Amygdala (tissue), 56 donors: Measurements from ENCODE around the gene PDPN.
"Not testable (repeated sequence)": the region's sequence is repeated elsewhere in the genome, so short reads cannot be mapped to it uniquely, and the experiment has no call there.

Experiments
- DNase-seq, 56 donors: peaks; one replicate each; lab custom pipeline; 2025; lab: John Stamatoyannopoulos, UW

The PDPN gene, protein sequence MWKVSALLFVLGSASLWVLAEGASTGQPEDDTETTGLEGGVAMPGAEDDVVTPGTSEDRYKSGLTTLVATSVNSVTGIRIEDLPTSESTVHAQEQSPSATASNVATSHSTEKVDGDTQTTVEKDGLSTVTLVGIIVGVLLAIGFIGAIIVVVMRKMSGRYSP

DNA sequence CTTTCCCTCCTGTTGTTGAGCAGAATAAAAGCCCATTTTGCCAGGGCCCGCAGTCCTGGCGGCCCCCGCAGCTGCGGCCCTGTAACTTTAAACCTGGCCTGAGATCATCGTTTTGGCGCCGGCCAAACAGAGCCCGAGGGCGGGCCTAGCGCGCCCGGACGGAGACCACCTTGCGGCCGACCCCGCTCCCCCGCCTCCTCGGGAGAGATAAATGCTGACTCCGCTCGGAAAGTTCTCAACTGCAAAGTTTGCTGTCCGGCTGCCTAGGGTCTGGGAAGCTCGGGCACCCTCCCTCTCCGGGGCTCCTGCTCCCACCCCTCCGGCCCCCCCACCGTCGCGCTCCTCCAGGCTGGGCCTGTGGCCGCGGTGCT is at the start of gene PDPN:
Gene PDPN (plus strand): TSS at position 238 of the 371 bp plus-strand sequence. CDS start 202 bp downstream, outside the sequence.
- DNase-seq, result peak in 6 of 56 donors; percentile 15 to 40 (median 34)

DNA sequence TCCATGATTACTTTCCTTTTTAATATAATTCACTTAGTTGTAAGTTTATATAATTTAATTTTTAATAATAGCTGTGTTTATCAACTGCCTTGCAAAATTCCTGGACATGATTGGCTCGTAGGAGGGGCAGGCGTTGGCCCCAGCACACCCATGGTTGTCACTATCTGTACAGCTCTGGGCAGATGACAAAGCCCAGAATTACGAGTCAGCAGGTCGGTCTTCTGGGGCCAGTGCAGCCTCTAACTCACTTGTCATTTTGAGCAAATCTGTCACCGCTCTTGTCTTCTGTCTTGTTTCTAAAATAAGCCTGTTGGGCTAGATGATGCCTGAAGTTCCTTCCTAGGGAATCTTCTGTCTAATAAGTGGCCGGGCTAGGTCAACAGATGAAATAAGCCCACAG is 48.4 kb upstream of the PDPN start:
- DNase-seq, result no peak

DNA sequence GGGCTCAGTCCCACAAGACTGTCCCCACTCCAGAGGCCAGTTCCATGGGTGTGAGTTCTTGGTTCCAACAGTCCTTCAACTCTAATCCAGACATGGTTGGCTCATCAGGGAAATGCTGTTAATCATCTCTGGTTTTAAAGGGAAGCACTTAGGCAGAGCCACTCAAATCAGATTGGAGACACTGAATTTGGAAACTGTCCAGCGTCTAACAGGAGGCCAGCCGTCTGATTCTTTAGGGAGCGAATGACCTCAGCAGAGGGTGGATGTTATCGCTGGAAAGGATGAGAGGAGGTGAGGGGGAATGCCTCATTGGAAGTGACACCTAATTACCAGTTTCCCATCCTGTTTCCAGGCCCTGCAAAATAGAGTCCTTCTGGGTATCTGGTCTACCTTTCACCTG is 47.1 kb upstream of the PDPN start:
- DNase-seq, result no peak

DNA sequence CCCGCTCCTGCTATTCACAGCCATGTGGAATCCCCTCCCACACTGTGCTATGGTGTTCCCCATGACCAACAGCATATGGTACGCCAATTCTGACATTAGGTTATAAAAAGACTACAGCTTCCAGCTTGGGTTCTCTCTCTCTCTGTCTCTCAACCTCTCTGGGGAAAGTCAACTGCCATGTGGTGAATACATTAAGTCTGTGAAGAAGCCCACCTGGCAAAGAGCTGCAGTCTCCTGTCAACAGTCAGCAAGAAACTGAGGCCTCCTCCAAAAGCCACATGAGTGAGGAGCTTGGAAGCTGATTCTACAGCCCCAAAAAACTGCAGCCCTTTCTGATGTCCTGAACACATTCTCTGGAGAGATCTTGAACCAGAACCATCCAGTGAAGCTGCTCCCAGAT is 44.8 kb upstream of the PDPN start:
- DNase-seq, result no peak

DNA sequence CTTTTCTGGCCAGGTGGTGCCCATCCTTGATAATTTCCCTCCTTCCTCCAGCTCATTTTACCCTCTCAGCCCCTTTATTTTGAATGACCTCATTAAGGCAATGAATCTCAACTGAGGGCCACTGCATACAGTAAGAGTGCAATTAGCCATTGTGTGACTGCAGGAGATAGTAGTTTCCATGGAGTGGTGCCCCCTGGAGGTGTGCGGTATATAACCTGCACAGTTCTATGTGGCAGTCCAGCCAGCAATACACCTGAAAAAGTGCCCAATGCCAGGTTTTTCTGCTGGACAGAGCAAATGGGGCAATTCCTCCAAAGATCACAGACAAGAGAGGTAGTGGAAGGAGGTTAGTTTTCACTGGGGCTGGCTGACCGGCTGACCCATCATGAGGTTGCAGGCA is 43.9 kb upstream of the PDPN start:
- no peak for DNase-seq

DNA sequence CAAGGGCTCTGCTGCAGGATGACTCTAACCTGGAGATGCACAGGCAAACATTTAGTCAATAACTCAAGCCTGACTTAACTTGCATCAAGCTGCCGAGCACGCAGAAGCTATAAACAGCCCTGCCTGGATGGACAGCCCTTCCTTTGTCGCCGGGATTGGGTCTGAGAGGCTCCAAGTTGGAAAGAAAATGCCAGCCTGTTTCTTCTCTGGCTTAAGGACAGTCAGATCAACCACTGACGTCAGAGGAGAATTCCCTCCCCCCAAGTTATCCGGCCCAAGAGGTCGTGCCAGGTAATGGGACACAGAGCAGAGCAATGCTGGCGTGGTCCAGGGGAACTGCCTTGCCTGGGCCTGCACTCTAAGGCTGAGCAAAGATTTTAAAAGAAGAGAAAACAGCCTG is 42.8 kb upstream of the PDPN start:
- peak in 29 of 56 donors; percentile 2 to 56 (median 18) for DNase-seq

DNA sequence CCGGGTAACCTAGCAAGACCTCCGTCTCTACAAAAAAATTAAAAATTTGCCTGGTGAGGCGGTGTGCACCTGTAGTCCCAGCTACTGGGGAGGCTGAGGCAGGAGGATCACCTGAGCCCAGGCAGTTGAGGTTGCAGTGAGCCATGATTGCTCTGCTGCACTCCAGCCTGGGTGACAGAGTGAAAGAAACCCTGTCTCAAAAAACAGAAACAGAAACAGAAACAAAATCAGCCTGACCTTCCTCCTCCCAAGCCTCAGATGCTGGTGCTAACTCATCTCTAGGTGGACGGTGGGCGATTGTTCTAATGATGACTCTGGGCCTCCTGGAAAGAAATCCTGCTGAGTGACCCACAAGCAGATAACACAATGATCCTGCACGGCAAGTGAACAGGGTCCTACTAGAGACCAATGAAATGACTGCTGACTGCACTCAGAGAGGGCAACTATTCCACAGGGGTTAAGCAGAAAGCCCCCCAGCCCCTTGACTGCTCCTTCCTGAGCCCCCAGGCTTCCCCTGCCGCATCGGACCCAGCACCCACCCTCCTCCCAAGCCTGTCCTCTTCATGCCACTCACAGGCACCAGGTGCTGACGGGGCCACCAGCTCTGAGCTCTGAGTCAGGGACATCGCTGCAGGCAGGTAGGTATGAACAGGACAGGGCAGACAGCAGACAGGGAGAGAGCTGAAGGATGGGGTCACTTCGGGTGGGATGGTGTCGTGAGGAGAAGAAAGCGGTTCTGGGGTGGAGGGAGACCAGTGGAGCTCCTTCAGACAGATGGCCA is 42.0 kb upstream of the PDPN start:
- DNase-seq, result no peak

DNA sequence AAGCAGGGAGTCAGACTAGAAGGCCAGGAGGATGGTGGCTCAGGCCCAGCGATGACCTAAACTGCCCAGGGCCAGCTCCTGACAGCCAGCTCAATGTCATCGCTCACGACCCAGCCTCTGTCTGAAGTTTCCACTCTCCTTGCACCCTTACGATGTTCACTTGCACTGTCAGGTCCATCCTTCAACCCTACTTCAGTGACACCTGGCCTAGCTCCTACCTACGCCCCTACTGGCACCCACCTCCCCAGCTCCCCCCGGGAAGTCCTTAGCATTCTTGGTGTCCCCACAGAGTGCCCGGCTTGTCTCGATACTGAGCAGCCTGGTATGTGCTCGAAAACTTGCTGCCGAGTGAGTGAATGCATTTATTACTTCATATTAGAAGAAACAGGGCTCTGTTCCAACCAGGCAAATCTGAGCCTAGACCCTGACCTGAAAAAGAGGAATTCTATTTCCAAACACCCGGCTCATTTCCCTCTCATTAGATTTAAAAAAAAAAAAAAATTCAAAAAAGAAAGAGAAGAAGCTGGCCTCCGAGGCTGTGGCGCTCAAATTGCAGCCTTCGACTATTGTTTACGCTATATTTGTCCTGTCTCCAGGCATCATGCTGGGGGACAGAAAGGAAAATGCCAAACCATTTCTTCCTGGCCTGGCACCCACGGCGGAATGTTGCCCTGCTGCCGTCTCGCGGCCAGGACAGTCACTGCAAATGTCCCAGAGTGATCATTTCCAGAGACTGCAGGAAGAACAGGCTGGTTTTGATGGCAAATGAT is 40.0 kb upstream of the PDPN start:
- peak in 48 of 56 donors; percentile 3 to 68 (median 30) for DNase-seq

DNA sequence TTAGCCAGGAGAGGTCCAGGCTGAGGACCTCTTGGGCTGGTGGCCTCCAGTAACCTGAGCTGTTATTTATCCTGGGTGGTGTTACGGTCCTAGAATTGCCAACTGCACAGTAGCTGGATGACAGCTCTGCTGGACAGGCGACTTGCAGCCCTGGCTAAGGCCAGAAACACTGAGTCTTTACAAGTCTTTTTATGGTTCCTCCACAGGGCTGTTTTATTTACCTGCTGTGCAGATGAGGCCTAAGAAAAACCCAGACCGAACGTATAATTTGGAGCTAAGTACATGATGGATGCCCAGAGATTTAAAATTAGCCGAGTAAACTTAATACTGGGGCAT is 39.4 kb upstream of the PDPN start:
- DNase-seq, result no peak

DNA sequence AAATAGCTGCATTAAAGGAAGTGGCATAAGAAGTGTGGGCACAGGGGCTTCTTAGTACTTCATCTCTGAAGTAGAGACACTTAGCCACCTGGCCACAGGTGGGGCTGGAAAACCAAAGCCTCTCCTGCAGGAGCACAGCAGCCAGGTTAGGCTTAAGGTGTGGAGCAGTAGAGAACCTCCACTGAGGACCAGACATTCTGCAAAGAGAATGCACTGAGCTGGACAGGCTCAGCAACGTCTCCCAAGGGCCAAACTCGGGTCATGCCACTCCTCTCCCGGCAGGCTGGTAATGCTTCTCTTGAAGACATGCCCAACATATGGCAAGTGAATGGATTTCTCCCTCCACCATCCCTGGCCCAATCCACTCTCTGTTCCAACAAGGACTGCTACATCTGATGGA is 36.8 kb upstream of the PDPN start:
- no peak for DNase-seq

DNA sequence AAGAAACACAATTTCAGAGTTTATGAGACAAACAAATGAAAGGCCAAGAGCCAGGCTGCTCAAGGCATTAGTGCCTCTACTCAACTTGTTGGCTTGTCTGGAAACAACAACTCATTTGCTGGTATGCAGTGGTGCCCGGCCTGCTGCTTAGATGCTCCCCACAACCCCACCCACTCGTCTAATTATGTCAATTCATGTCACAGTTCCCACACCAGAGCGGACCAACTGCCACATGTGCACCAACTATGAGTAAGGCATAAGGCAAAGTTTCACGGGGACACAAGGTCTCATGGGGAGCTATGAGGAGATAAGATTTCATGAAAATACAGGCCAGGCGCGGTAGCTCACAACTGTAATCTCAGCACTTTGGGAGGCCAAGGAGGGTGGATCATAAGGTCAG is 35.4 kb upstream of the PDPN start:
- DNase-seq, result no peak

DNA sequence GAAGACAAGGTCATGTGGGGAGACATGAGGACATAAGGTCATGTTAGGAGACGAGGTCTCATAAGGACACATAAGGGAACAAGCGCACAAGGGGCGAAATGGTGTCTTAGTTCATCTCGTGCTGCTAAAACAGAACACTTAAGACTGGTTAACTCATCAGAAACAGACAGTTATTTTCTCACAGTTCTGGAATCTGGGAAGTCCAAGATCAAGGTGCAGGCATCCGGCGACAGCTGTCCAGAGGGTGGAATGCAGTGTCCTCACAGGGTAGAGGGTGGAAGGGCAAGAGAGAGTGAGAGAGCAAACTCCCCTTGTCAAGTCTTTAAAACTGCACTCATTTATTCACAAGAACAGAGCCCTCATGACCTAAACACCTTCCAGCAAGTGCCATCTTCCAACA is 34.6 kb upstream of the PDPN start:
- DNase-seq, result no peak

DNA sequence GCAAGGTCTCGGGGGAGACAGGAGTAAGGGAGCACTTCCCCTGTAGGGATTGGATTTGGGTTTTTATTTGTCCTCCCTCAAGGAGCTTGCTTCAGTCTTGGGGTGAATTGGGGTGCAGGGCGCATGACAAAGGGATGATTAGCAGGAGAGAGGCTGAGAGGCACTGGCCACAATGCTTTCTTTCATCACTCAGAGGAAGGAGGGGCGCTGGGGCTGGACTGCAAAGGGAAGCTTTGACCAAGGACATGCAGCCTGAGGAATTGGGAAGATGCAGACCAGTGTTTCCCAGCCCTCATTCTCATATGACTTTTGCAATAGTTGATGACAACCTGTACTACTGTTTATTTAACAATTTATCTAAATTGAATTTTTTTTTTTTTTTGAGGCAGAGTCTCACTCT is 34.1 kb upstream of the PDPN start:
- DNase-seq, result peak in 39 of 56 donors; percentile 1 to 73 (median 30)

DNA sequence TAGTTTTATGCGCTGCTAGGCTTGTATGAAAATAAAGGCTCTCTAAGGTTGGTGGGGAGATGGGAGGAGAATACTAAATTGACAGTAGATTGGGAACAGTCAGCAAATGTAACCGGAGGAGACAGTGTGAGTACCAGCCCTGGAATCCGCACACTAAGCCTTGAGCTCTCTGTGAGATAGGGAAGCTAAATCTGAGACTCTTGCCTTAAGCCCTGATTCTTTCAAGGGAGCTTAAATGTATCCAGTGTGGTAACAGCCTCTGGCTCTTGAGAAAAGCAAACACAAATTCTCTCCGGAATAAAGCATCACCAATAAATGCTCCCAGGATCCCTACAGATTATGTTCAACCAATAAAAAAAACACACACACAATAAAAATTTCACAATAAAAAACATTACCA is 33.0 kb upstream of the PDPN start:
- no peak for DNase-seq

DNA sequence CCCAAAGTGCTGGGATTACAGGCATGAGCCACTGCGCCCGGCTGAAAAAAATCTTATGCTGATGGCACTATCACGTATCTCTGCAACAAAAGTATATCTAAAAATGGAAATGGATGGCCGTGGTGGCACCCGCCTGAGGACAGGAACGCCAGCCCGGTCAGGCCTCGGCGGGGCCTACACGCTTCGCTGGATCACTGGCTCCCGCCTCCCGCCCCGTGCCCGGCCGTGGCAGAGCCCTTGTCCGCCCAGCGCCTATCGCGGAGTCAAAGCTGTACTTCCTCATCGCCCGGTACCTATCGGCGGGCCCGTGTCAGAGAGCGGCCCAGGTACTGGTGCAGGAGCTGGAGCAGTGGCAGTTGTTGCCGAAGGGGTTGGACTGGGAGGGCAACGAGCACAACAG is 28.8 kb upstream of the PDPN start:
- no peak for DNase-seq

DNA sequence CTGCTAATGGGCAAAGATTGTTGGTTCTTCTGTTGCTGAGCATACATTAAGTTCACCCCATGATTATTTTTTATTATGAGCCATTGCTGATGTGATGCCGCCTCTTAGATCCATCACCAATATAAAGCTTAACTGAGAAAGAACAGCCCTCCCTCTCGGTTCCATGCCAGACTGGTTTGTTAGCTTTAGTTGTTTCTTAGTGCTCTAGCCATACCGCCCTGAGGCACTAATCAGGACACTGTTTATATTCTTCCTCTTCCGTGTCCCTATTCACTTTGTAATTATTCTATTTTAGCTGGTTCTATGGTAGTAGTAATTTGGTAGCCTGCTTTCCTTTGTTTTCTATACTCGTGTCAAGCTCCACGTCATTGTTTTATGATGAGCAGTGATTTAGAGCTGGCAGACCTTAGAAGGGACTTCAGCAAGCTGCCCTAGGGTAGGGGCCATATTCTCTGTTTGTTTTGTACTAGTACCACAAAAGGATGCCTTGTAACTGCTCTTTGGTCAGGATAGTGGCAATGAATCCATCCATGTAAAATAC is 27.3 kb upstream of the PDPN start:
- no peak for DNase-seq

DNA sequence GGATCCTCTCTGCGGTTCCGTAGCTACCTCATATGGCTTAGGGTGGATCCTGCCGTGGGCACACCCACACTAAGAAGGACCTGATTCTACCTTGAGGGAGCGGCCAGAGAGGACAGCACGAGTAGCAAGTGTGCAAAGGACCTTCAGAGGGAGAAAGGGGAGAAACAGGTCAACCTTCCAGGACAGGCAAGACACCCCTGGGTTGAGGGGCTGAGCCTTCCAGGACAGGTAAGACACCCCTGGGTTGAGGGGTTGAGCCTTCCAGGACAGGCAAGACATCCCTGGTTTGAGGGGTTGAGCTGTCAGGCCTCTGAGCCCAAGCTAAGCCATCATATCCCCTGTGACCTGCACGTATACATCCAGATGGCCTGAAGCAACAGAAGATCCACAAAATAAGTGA is 23.1 kb upstream of the PDPN start:
- no peak for DNase-seq

DNA sequence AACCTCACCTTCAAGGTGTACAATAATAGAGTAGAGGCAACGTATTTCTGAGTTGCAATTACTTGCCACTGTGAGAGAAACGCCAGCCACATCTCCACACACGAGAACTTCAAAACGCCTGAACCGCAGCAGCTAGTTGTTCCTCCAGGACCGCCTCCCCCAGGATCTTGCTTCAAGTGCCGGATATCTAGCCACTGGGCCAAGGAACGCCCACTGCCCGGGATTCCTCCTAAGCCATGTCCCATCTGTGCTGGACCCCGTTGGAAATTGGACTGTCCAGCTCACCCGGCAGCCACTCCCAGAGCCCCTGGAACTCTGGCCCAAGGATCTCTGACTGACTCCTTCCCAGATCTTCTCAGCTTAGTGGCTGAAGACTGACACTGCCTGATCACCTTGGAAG is 20.7 kb upstream of the PDPN start:
- not testable (repeated sequence) for DNase-seq

DNA sequence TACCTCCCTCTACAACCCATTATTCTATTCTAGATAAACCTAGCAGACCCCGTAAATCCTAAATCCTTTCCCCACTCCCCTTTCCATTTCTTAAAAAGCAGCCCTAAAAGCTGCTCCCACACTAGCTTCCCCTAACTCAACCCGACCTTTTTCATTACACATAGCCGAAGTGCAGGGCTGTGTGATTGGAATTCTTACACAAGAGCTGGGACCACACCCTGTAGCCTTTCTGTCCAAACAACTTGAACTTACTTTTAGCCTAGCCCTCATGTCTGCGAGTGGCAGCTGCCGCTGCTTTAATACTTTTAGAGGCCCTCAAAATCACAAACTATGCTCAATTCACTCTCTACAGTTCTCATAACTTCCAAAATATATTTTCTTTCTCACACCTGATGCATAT is 19.6 kb upstream of the PDPN start:
- no peak for DNase-seq

DNA sequence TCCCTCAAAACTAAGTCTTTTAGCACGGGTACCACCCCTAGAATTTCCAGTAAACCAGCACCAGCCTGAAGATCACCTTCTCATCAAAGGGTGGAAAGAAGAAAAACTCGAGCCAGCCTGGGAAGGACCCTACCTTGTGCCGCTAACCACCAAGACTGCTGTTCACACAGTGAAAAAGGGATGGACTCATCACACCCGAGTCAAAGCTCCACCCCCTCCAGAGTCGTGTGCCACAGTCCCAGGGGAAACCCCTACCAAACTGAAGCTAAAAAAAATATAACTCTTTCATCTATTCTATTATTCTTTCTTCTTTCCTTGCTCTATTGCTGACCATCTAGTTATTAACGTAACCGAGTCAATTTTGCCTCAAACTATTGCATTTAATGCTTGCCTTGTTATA is 13.2 kb upstream of the PDPN start:
- DNase-seq, result not testable (repeated sequence)

DNA sequence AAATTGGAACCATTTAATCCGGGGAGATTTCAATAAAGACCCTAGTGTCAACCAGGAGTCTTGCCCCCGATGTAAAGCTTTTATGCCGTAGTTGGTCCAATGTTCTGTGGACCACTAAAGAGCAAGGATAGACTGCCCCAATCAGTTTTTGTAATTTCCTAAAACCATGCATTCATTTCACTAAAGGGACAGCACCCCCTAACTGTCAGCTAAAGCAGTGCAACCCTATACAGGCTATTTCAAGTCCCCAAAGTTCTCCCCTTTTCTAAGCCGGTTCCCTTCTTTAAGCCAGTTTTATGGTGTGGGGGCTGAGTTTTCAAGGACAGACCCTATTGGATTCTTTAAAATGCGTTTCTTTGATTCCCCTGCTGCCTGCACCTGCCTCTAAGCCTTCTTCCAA is 12.7 kb upstream of the PDPN start:
- no peak for DNase-seq

DNA sequence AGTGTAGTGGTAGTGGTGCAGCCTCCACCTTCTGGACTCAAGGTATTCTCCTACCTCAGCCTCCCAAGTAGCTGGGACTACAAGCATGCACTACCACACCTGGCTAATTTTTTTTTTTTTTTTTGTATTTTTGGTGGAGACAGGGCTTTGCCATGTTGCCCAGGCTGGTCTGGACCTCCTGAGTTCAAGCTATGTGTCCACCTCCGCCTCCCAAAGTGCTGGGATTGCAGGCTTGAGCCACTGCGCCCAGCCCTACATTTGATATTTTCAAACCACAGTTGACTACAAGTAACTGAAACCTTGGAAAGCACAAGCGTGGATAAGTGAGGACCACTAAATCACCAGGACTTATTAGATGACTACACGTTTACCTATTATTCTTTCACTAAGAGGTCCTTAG is 10.0 kb upstream of the PDPN start:
- DNase-seq, result no peak
